ENCODE data around the gene RARG. TPM values are rescaled to one million over a fixed set of nuclear protein-coding genes. Genes with fewer than 3 reads are reported as not detected.
"Not testable (repeated sequence)": the region's sequence is repeated elsewhere in the genome, so short reads cannot be mapped to it uniquely, and the experiment has no call there.

RARG gene
- total RNA-seq, 2 experiments from 2014 or later, result 38.1 to 40.3 TPM

DNA sequence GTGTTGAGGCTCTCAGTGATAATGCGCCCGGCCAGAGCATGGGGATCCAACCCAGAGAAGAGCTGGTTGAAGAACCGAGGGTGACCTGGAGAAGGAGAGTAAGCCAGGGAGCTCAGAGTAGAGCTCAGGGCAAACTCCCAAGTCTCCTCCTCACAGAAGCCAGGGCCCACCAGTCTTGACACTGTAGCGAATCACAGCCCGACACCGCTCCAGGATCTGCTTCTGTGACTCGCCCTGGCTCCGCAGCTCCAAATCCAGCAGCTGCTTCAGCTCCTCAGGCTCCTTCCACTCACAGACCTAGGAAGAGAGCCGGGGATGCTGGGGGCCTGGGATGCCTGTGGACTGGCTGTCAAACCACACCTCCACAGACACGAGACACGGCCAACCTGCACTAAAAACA is 59.7 kb downstream of the RARG start:
- H3K27ac Mint-ChIP-seq, result no peak overlapping the region
- H3K4me3 Mint-ChIP-seq, result no peak overlapping the region
- peaks cover 6% of the 10 kb centered on the region for H3K4me1 Mint-ChIP-seq
- no peaks in the 10 kb centered on the region for H3K9me3 Mint-ChIP-seq
- DNase-seq, result no peak
- H3K36me3 Mint-ChIP-seq, result no peaks in the 10 kb centered on the region
- ATAC-seq (ENCODE audit: low read depth), result no peak
- POLR2A ChIA-PET, result interaction anchor here (0.7 to 0.8 kb wide), 2 partner anchors 17 to 167 kb away, joined by 3 read pairs; no protein-coding TSS in a partner anchor
- no peaks in the 10 kb centered on the region for H3K27me3 Mint-ChIP-seq

DNA sequence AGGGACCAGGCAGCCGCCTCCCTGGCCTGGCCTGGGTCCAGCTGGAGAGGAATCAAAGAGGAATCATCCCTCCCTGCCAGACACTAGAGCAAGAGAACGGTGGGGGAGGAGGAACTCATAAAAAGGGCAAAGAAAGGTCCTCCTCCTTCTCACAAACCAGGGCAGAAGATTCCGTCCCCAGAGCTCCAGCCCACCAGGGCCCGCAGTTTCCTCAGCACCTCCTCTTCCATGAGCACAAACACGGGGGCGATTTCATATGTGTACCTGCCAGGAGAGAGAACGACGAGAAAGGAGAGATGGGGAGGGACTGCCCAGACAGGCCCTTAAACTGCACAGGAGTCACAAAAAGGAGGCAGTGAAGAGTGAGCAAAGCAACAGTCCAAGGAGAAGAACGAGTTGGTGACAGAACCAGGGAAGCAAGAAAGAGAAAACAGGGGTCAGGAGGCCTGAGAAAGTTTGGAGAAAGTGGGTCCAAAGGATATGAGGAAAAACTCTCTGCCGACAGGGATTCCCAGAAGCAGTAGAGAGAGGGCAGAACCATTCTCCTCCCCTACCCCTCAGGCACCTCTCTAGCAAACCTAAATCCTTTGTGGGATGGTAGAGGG is 60.2 kb downstream of the RARG start:
- Mint-ChIP-seq H3K9me3 (no peaks in the 10 kb centered on the region), H3K4me1 (peaks cover 6% of the 10 kb centered on the region), H3K4me3 (no peak overlapping the region), H3K36me3 (no peaks in the 10 kb centered on the region), H3K27me3 (no peaks in the 10 kb centered on the region), H3K27ac (peak overlapping the region; percentile 41)
- ATAC-seq (ENCODE audit: low read depth) (no peak), DNase-seq (no peak)
- POLR2A ChIA-PET, result interaction anchor here (0.8 to 0.9 kb wide), 2 partner anchors 21 to 166 kb away, joined by 3 read pairs; no protein-coding TSS in a partner anchor

DNA sequence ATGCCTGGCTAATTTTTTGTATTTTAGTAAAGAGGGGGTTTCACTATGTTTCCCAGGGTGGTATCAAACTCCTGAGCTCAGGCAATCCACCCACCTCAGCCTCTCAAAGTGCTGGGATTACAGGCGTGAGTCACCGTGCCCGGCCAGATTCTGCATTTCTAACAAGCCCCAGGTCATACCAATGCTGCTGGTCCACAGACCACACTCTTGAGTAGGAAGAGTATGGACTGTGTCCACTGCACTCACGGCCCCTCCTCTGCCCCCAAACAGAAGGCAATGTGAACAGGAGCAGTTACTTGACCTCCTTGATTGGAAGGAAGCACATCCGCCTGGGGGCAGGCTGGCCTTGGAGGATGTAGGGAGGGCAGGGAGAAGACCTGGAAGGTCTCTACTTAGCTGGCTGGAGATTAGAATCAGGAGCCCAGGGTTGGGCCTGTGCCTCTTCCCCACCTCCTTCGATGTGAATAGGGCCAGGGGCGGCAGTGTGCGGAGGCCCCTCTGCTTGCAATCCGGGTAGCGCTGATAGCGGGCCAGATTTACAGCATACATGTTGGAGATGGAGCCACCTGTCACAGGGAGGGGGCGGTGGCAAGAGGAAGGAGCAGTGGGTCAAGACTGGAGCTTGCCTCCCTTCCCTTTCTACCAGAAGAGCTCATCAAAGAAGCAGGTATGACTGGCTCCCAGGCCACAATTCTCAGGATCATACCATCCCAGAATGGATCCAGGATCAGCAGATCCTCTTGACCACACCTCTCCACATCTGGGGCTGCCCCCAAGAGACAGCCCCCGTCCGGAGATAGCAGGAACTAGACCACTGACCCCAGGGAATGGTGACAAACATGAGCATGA is 60.9 kb downstream of the RARG start:
- no peaks in the 10 kb centered on the region for H3K36me3 Mint-ChIP-seq
- no peak overlapping the region for H3K4me3 Mint-ChIP-seq
- POLR2A ChIA-PET, result interaction anchor here (0.8 to 1.6 kb wide), 4 partner anchors 9 to 165 kb away, joined by 3 to 5 read pairs (median 4); partner anchors contain the start of genes CSAD and ZNF740
- DNase-seq, result no peak
- H3K27ac Mint-ChIP-seq, result no peak overlapping the region
- no peak for ATAC-seq (ENCODE audit: low read depth)
- H3K4me1 Mint-ChIP-seq, result peaks cover 6% of the 10 kb centered on the region
- H3K27me3 Mint-ChIP-seq, result no peaks in the 10 kb centered on the region
- no peaks in the 10 kb centered on the region for H3K9me3 Mint-ChIP-seq

DNA sequence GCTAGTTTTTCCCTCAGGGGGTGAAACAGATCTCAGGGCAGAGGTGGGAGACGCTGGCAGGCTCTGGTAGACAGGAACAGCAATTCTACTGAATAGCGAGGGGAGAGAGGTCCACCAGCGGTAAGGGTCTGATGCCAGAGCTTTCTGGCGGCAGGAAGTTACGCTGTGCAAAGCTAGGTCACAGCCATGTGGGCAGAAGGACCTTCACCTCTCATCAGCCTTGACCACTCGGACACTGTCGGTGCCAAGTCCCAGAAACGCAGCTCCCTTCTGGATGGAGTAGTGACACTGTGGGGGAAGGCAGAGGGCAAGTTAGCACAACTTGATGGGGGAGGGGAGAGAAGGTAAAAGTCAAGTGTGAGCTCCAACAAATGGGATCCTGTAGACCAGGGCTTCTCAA is 61.8 kb downstream of the RARG start:
- Mint-ChIP-seq H3K36me3 (no peaks in the 10 kb centered on the region), H3K27ac (no peak overlapping the region), H3K4me3 (no peak overlapping the region), H3K9me3 (no peaks in the 10 kb centered on the region), H3K27me3 (no peaks in the 10 kb centered on the region), H3K4me1 (peaks cover 4% of the 10 kb centered on the region)
- no peak for DNase-seq
- POLR2A ChIA-PET, result interaction anchor here (0.6 to 1.6 kb wide), 3 partner anchors 10 to 124 kb away, joined by 5 read pairs; partner anchors contain the start of genes CSAD and ZNF740
- ATAC-seq (ENCODE audit: low read depth), result no peak

DNA sequence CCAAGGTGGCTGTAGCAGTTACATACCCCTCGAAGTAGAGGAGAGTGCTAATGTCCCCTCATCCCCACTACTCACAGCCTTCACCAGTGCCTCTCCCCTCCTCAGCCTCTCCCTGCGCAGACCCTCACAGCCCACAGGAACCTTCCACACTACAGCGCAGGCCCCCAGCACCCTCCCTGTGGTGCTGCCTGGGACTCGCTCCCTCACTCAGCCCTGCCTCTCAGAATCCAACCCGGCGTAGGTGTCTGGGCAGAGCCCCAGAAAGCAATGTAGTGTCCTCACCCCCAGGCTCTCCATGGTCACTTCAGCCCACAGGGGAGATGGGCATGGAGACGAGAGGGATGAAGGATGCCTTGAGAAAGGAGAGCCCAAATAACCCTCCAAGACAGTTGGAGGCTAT is 62.4 kb downstream of the RARG start:
- ATAC-seq (ENCODE audit: low read depth) (no peak), DNase-seq (no peak)
- Mint-ChIP-seq H3K36me3 (no peaks in the 10 kb centered on the region), H3K9me3 (no peaks in the 10 kb centered on the region), H3K27ac (no peak overlapping the region), H3K4me1 (no peaks in the 10 kb centered on the region), H3K4me3 (no peak overlapping the region), H3K27me3 (no peaks in the 10 kb centered on the region)
- POLR2A ChIA-PET, result interaction anchor here (0.6 kb wide), 1 partner anchor 104 kb away, joined by 5 read pairs; no protein-coding TSS in a partner anchor

DNA sequence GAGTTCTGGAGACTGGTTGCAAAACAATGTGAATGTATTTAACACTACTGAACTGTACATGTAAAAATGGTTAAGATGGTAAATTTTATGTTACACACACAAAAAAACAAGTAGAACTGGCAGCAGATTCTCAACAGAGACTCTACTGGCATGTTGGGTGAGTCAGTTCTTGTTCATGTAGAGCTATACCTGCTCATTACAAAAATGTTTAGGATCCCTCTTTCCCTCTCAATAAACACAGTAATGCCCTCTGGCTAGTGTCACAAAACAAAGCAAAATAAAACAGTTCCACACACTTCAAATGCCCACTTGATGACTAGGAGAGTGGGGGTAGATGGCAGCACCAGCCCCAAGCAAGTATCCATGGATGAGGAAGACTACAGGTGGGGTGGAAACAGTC is 65.2 kb downstream of the RARG start:
- no peak for DNase-seq
- no peaks in the 10 kb centered on the region for H3K4me1 Mint-ChIP-seq
- no peaks in the 10 kb centered on the region for H3K27me3 Mint-ChIP-seq
- POLR2A ChIA-PET, result interaction anchor here (2.1 kb wide), 1 partner anchor 13 kb away, joined by 8 read pairs; the partner anchor contains the start of genes CSAD and ZNF740
- no peaks in the 10 kb centered on the region for H3K36me3 Mint-ChIP-seq
- no peak overlapping the region for H3K27ac Mint-ChIP-seq
- no peak overlapping the region for H3K4me3 Mint-ChIP-seq
- H3K9me3 Mint-ChIP-seq, result no peaks in the 10 kb centered on the region
- ATAC-seq (ENCODE audit: low read depth), result no peak

DNA sequence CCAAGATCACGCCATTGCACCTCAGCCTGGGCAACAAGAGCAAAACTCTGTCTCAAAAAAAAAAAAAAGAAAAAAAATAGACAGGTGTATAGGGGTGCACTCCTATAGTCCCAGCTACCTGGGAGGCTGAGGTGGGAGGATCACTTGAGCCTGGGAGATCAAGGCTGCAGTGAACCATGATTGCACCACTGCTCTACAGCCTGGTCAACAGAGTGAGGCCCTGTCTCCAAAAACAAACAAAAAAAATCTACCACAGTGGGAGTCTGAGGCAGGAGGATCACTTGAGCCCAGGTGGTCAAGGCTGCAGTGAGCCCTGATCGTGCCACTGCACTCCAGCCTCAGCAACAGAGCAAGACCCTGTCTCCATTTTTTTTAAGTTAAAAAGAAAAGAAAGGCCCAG is 69.0 kb downstream of the RARG start:
- H3K36me3 Mint-ChIP-seq; H3K27me3 Mint-ChIP-seq; DNase-seq; ATAC-seq (ENCODE audit: low read depth); H3K27ac Mint-ChIP-seq; H3K4me3 Mint-ChIP-seq; H3K9me3 Mint-ChIP-seq; H3K4me1 Mint-ChIP-seq: not testable (repeated sequence)
- POLR2A ChIA-PET, result interaction anchor here (0.7 kb wide), 1 partner anchor 96 kb away, joined by 3 read pairs; no protein-coding TSS in a partner anchor

DNA sequence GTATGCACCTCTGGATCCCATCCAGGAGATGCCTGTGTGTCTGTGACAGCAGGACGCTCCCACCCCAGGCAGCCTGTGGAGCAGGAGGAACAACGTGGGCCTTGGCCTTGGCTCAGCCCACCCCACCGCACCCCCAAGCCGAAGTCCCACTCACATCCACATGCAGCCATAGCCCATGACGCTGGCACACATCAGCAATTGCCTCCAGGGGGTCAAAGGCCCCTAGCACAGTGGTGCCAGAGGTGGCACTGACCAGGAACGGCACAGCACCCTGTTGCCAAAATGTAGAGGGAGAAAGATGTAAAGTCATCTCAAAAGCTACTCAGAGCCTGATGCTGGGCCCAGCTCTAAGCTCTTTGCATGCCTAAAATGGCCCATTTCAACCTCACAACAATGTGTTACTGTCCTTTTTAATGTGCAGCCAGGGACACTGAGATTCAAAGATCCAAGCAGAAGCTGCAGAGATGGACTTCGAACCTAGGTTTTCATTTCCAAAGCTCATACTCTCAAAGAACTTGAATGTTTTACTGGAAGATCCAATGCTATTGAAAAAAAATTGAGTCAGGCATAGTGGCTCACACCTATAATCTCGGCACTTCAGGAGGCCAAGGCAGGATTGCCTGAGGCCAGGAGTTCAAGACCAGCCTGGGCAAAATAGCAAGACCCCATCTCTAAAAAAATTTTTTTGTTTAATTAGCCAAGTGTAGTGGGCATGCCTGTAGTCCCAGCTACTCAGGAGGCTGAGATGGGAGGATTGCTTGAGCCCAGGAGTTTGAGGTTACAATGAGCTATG is 70.7 kb downstream of the RARG start:
- POLR2A ChIA-PET, result interaction anchor here (2.0 kb wide), 1 partner anchor 19 kb away, joined by 14 read pairs; the partner anchor contains the start of genes CSAD and ZNF740
- no peak for ATAC-seq (ENCODE audit: low read depth)

DNA sequence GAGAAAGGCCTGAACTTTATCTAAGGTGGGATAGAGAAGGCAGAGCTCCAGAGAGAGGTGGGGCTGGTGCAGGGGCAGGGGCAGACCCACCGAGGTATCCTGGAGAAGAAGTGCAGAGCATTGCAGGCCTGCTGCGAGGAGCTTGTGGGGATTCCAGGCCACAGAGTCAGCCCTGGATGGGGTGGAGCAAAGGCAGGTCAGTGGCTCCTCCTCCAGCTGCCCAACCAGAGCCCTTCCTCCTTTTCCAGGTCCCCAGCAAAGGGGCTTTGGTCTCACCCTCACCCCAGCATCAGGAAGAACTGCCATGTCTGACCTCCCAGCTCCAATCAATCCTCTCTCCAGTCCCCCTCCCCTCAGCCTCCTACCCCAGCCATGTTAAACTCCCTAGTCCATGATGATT is 71.3 kb downstream of the RARG start:
- POLR2A ChIA-PET, result interaction anchor here (1.3 to 2.2 kb wide), 9 partner anchors 20 to 160 kb away, joined by 3 to 14 read pairs (median 5); partner anchors contain the start of genes CSAD, SOAT2 and ZNF740

More for the DNA sequence above, 70.7 kb downstream of the RARG start:
- H3K36me3 Mint-ChIP-seq, result no peaks in the 10 kb centered on the region
- no peaks in the 10 kb centered on the region for H3K9me3 Mint-ChIP-seq
- no peaks in the 10 kb centered on the region for H3K27me3 Mint-ChIP-seq
- H3K27ac Mint-ChIP-seq, result no peak overlapping the region
- DNase-seq, result no peak
- H3K4me1 Mint-ChIP-seq, result peaks cover 11% of the 10 kb centered on the region
- no peak overlapping the region for H3K4me3 Mint-ChIP-seq

More for the DNA sequence above, 71.3 kb downstream of the RARG start:
- Mint-ChIP-seq H3K4me3 (no peak overlapping the region), H3K27ac (no peak overlapping the region), H3K4me1 (peaks cover 11% of the 10 kb centered on the region), H3K36me3 (no peaks in the 10 kb centered on the region), H3K9me3 (no peaks in the 10 kb centered on the region), H3K27me3 (no peaks in the 10 kb centered on the region)
- ATAC-seq (ENCODE audit: low read depth), result no peak
- no peak for DNase-seq

Other genes with a start within 250 kb of the RARG start
- gene EIF4B, start 225.8 kb downstream of the RARG start, total RNA-seq, result 100 to 1,000 TPM; 439 to 448 TPM
- 1 to 10 TPM; 1.9 to 3.0 TPM for gene TNS2, start 182.1 kb downstream of the RARG start, total RNA-seq
- 10 to 100 TPM; 34.4 to 37.8 TPM for gene SPRYD3, start 152.8 kb downstream of the RARG start, total RNA-seq
- gene IGFBP6, start 134.5 kb downstream of the RARG start, total RNA-seq, result 1 to 10 TPM; 2.0 to 2.3 TPM
- 10 to 100 TPM in 1 of 2 experiments, 1 to 10 TPM in 1; 9.8 to 10.4 TPM for gene SOAT2, start 128.7 kb downstream of the RARG start, total RNA-seq
- 10 to 100 TPM; 53.6 to 60.2 TPM for gene ZNF740, start 51.5 kb downstream of the RARG start, total RNA-seq
- 10 to 100 TPM; 28.1 to 38.3 TPM for gene CSAD, start 51.3 kb downstream of the RARG start, total RNA-seq
- 100 to 1,000 TPM; 415 to 420 TPM for gene ITGB7, start 25.0 kb downstream of the RARG start, total RNA-seq
- gene ESPL1, start 36.1 kb upstream of the RARG start, total RNA-seq, result 10 to 100 TPM; 90.5 to 91.0 TPM
- gene PFDN5, start 63.3 kb upstream of the RARG start, total RNA-seq, result 100 to 1,000 TPM; 388 to 425 TPM
- gene MYG1, start 67.5 kb upstream of the RARG start, total RNA-seq, result 10 to 100 TPM; 44.8 to 51.2 TPM
- 10 to 100 TPM; 65.0 to 67.0 TPM for gene AAAS, start 89.4 kb upstream of the RARG start, total RNA-seq
- not detected for gene SP7, start 104.1 kb upstream of the RARG start, total RNA-seq
- gene SP1, start 148.0 kb upstream of the RARG start, total RNA-seq, result 10 to 100 TPM; 88.7 to 96.2 TPM
- not detected for gene AMHR2, start 191.6 kb upstream of the RARG start, total RNA-seq
- gene PRR13, start 209.5 kb upstream of the RARG start, total RNA-seq, result 100 to 1,000 TPM; 218 to 231 TPM
- gene PCBP2, start 219.9 kb upstream of the RARG start, total RNA-seq, result 100 to 1,000 TPM; 824 to 837 TPM

All from activated naive CD8-positive, alpha-beta T cell treated with anti-CD3 and anti-CD28 coated beads, Interleukin-2, amount 10 ng/mL, durations not matched to agents 7 days and 5 days (primary cell).